Epithelial cell of proximal tubule (primary cell): ENCODE results near the gene FAM20A. TPM values are rescaled to one million over a fixed set of nuclear protein-coding genes. Genes with fewer than 3 reads are reported as not detected.

Experiments used
- DNase-seq: peaks from one replicate; pipeline ENCODE4 v3.0.0-alpha.2; 2011; ENCODE audit warnings: low read depth
- H3K4me3 ChIP-seq: 2 replicates; pipeline ENCODE4 v1.5.1; 2011; ENCODE audit warnings: low read depth, mild to moderate bottlenecking, low read length
- total RNA-seq: library from RNA; depleted of rRNA; stranded (reverse); fragments of >200 nt; gene quantifications from 2 replicates; pipeline ENCODE4 v1.2.3, GENCODE V29; 2015
- TF ChIP-seq, protein P1 (sequence below): conservative IDR thresholded peaks from 2 replicates; pipeline ENCODE4 v1.5.1; 2012; ENCODE audit warnings: low read depth, mild to moderate bottlenecking, low read length

The FAM20A gene
- total RNA-seq, 1 donor from 2014 or later: not detected

DNA sequence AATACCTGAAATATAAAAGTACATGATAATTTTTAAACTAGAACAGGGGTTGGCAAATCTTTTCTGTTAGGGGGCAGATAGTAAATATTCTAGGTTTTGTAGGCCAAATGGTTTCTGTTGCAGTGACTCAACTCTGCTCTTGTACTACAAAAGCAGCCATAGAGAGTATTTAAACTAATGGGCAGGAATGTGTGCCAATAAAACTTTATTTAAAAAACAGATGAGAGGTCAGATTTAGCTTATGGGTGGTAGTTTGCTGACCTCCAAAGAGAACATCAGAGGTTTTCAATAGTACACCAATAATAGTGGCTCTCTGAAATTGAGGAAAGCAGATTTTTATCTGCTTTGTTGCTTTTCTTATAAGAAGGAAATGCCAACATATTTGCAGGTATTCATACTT is 15.2 kb upstream of the FAM20A start:
- H3K4me3 ChIP-seq: no peak overlapping the region
- TF ChIP-seq, protein P1, sequence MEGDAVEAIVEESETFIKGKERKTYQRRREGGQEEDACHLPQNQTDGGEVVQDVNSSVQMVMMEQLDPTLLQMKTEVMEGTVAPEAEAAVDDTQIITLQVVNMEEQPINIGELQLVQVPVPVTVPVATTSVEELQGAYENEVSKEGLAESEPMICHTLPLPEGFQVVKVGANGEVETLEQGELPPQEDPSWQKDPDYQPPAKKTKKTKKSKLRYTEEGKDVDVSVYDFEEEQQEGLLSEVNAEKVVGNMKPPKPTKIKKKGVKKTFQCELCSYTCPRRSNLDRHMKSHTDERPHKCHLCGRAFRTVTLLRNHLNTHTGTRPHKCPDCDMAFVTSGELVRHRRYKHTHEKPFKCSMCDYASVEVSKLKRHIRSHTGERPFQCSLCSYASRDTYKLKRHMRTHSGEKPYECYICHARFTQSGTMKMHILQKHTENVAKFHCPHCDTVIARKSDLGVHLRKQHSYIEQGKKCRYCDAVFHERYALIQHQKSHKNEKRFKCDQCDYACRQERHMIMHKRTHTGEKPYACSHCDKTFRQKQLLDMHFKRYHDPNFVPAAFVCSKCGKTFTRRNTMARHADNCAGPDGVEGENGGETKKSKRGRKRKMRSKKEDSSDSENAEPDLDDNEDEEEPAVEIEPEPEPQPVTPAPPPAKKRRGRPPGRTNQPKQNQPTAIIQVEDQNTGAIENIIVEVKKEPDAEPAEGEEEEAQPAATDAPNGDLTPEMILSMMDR: no peak
- DNase-seq: no peak

DNA sequence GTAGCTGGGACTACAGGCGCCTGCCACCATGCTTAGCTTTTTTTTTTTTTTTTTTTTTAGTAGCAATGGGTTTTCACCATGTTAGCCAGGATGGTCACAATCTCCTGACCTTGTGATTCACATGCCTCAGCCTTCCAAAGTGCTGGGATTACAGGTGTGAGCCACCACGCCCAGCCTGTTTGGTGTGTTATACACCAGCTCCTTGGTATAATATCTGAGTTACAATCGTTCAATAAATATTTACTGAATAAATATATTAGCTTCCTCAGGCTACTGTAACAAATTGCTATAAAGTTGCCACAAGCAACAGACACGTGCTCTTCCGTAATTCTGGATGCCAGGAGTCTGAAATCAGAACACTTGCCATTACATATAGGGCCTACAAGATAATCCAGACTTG is 13.6 kb upstream of the FAM20A start:
- no peak overlapping the region for H3K4me3 ChIP-seq
- no peak for DNase-seq
- TF ChIP-seq, protein P1: no peak

DNA sequence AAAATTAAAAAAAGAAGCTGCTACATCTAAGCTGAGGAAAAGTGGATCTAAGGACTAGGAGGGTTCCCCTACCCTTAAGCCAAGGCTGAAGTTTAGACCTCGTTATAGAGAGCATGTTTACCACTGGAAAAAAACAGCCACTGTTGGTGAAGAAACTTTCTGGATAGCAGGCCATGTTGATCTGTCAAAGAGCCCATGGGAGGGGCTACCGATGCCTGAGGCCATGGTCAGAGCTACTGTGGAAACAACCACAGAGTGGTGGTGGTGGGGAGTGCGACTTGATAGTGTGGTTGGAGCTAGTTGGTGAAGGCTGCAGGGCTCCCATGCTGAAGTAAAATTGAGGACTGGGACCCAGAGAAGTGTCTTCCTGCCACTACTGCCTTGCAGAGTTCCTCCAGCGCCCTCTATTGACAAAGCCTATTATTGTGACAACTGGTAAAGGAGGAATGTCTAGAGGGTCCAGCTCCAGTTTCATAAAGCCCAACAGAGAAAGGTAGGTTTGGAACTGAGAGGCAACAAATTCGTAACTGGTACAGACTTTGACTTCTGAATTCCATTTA is 12.7 kb upstream of the FAM20A start:
- TF ChIP-seq, protein P1: peak; percentile 77
- no peak overlapping the region for H3K4me3 ChIP-seq
- no peak for DNase-seq

DNA sequence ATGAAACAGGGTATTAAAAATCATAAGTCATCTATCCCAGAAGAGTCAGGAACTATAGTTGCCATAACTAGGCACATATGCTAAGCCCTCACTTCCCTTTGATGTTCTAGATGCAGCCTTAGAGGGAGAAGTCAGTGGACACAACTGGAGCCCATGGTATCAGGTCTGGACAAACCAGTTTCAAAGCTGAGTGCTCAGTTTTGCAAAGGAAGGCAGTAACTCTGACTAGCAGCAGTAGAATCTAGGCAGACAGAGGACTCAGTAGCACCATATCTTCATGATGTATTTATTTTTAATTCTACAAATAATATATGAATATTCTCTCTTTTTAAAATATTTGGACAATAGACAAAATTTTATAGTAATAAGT is 11.7 kb upstream of the FAM20A start:
- H3K4me3 ChIP-seq: no peak overlapping the region
- no peak for DNase-seq
- TF ChIP-seq, protein P1: no peak

DNA sequence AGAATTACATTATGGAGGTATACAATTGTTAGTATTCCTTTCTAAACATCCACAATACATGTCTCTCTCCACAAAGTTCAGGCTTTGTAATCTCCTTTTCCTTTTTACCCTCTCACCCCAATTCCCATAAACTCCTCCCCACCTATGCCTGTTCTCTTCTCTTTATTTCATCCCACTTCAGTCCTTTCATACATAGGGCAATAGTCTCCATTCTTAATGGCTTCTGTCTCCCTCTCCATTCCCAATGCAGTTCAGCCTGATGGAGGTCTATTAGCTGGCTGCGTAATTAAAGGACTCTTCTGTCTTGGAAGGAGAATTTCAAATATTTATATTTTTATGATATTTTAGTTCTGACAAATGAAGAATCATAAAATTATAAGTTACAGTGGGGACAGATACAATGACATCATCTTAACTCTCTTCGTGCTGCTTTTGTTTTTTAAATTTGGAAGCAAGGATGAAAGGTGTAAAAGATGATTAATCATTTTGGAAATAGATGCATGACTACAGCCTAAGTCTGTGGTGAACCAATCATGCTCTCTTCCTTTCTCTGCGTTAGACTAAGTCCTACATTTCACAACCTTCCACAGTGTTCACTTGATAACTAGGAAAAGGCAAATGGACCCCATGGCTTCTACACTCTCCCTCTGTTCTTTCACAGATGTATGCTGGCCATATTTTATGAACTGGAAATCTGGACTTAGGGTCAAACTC is 11.2 kb upstream of the FAM20A start:
- DNase-seq: no peak
- TF ChIP-seq, protein P1: no peak
- H3K4me3 ChIP-seq: no peak overlapping the region

DNA sequence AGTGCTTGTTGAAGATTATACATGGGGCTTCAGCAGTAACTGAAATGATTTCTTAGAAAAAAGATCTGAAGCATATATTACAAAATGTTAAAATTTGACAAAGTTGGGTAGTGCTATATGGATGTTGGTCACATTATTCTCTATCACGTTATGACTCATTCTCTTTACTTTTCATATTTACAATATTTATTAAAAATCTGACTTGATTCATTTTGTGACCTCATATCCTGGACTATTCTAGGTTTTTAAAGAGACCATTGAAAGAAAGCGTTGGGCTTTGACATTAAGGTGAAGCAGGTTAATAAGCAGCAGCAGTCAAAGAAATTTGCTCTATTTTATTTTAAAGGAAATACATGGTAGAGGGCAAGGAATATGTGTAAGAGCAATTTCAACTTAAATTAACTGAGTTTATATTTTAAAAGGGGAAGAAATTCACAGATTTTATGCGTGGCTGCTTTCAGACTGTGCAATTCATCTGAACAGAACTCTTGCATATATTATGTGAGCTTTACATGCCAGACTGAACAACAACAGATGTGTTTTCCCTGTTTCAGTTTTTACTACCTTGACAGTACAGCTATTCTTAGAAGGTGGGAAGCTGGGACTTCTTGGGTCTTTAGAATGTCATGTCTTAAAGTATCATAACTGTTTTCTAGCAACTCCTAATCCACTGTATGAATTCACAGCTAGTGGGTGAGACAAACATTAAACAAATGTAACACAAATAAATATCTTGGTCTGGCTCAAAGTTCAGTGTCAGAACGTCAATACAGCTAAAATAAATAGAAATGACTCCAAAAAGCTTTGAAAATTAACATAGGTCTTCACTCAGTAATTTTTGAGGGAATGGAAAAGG is 10.4 kb upstream of the FAM20A start:
- TF ChIP-seq, protein P1: no peak
- DNase-seq: no peak

More for the DNA sequence above, 10.4 kb upstream of the FAM20A start:
- no peak overlapping the region for H3K4me3 ChIP-seq
